Fibroblast of the conjunctiva (primary cell): ENCODE results near the gene KCNQ1.

Experiments used
- DNase-seq: peaks from one replicate; pipeline ENCODE4 v3.0.0-alpha.2; 2010; ENCODE audit warnings: low read depth

The KCNQ1 gene

DNA sequence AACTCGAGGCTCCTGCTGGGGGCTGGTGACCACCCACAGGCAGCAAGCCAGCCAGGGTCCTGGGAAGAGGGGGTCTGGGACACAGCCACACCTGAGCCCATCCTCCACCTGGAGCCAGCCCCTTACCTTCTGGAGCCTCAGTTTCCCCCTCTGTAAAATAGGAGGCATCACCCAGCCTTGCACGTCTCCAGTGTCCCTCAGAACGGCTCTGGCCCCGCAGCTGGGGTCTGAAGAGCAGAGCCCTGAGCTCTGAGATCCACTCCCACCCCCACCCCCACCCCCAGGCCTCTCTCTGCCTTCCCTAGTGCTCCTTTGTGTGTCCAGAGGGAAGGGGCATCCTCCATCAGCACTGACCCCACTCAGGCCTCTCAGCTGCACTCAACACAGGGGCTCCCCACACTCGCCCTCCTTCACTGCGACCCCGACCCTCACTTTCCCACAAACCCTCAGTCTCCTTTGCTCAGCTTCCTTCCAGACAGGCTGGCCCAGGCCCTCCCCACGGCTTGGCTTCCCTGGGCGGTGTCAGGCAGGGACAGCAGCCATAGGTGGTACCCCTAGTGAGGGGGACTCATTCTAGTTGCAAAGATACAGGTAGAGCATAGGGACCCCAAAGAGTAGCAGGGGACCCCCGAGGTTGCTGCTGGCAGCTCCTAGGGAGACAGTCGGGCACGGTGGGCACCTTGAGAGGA is 288.3 kb downstream of the KCNQ1 start:
- DNase-seq: no peak

DNA sequence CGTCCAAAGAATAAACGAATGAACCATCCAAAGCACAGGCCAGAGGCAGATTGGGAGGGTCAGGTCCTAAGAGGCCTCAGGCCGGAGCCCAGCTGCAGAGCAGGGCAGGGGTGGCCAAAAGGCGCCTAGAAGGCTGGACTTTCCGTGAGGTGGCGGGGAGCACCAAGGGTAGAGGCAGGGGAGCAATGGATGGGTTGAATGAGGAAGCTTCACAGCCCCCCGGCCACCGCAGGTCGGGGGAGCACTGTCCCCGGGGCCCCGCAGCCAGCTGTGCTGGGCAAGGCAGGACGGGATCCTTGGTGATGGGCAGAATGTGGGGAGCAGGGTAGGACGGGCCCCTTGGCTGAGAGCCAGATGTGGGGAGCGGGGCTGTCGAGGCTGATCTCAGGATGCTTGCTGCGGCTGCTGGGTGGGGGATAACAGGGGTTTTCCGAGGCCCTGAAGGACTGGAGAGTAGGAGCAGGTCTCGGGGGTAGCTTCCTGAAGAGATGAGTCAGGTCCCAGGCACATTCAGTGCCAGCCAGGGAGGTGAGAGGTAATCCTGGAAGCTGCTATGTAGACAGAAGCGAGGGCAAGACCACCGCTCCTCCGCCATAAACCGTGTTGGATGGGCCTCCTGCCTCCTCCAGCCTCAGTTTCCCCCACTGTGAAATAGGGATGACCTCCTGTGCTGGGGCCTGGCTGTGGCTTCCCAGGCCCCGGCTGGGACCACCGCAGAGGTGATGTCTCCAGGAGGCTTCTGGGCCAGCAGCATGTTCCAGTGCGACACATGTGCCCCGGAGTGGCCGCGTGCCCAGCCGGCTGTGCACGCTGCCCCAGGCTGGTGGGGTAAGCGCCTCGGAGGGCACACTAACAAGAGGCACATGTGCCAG is 289.6 kb downstream of the KCNQ1 start:
- no peak for DNase-seq

- no peak for DNase-seq
Measured at GRCh38 chr11:2735053-2735589, 290.3 kb downstream of the KCNQ1 start.

GRCh38 chr11:2736577-2737225 is 291.9 kb downstream of the KCNQ1 start:
- no peak for DNase-seq

- DNase-seq: no peak
Measured at GRCh38 chr11:2737226-2737590, 292.4 kb downstream of the KCNQ1 start.

GRCh38 chr11:2737866-2738265 is 293.1 kb downstream of the KCNQ1 start:
- DNase-seq: no peak

DNA sequence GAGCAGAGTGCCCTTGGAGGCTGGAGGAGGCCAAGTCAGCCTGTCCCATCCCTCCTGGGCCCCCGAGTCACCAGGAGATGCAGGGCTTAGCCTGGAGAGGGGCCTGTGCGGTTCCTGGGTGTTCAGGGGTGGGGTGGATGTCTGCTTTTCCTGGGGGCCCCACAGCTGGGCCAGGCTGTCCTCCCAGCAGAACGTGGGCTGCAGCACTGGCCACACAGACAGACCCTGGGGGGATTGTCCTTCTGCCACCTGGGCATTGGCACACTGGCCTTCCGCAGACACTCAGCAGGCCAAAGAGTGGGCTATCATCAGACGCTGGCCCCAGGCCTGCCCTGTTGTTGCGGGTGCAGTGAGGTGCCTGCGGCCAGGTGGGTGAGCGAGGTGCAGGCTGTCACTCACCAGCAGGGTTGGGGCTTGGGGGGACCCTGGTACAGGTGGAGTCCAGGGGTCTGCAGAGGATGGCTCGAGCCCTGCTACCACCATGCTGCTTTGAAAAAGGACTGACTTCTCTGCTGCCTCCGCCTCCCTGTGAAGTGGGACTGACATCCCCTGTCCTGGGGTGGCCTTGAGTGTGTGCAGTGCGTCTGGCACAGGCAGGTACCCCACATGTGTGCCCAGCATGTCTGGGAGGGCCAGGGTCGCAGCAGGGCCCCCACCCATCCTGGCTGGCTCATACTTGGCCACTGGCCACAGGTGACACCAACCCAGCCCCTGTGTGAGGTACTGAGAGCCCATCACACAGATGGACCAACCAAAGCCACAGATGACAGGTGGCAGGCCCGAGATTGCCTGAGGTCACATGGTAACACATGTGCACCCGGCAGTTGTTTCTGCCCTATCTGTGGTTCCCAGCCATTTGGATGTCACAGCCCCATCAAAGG is 294.0 kb downstream of the KCNQ1 start:
- no peak for DNase-seq

- DNase-seq: no peak
Measured at GRCh38 chr11:2739531-2740274, 294.9 kb downstream of the KCNQ1 start.

DNA sequence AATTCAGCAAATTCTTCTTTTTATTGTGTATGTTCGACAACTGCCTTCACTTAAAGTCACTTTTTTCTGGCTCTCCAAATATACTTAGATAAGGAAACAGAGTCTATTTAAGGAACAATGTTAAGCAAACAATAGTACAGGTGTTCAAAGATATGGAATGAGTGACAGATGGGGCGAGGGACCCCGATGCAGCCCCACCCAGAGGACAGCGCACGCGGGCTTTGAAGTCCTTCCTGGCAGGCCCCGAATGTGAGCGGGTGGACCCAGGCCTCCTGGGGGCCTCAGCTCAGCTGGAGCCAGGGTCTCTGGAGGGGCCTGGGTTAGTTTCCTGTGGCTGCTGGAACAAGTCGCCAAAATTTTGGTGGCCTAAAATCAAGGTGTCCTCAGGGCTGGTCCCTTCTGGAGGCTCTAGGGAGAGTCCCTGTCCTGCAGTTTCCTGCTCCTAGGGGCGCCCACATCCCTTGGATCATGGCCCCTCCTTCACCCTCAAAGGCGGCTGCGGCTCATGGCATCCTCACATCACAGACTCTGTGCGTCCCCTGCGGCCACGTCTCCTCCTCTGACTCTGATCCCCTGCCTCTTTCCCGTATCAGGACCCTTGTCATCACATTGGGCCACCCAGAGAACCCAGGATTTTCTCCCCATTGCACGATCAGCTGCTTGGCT is 295.6 kb downstream of the KCNQ1 start:
- DNase-seq: no peak

GRCh38 chr11:2741006-2741376 is 296.2 kb downstream of the KCNQ1 start:
- DNase-seq: no peak

GRCh38 chr11:2741377-2742131 is 296.7 kb downstream of the KCNQ1 start:
- peak; percentile 69 for DNase-seq

GRCh38 chr11:2742201-2742600 is 297.4 kb downstream of the KCNQ1 start:
- no peak for DNase-seq

- DNase-seq: no peak
Measured at GRCh38 chr11:2742611-2743426, 298.0 kb downstream of the KCNQ1 start.

DNA sequence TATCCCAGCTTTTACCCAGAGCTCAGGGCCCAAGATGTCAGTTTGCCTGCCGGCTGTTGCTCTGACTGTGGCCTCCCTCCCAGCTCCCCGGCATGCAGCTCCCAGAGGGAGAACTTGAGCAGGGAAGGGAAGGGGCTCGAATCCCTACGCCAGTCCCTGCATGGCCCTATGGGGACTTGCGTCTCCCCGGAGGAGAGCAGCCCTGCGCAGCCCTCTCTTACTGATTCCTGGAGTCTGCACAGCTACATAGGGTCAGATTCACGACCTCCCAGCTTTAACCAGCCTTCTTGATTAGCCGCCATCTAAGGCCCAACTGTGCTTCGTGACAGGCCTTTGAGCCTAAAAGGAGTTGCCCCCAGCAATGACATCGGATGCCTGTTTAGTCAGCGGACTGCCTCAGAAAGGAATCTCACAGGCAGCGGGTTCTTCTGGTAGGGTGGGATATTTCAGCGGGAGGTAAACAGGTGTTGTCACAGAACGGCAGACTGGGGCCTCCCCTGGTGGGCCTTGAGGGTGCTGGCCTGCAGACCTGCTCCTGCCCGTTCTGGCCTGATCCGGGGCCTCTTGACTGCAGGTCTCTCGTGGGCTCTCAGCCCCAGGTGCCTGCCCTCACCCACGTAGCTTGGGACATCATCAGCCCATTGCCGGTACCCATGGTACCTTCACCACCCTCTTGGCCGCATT is 298.8 kb downstream of the KCNQ1 start:
- no peak for DNase-seq

DNA sequence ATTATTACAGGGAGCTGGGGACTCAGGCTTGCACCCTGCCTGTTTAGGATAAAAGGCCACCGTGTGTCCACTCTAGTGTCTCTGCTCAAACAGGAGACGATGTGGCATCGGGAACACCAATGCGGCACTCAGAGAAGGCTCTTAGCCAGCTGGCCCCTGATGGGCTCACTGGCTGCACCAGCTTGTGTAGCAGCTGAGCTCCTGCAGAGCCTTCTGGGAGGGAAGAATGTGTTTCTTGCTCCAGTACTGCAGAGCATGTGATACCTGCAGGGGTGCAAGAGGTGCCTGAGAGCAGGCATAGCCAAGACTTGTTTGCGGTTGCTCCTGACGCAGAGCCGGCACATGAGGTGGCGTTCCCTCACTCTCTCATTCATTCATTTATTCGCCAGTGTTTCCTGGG is 299.4 kb downstream of the KCNQ1 start:
- no peak for DNase-seq

- DNase-seq: no peak
Measured at GRCh38 chr11:2745511-2745910, 300.7 kb downstream of the KCNQ1 start.

- DNase-seq: no peak
Measured at GRCh38 chr11:2746401-2747247, 301.8 kb downstream of the KCNQ1 start.
